Measurements from ENCODE around the gene ADORA2B. TPM values are rescaled to one million over a fixed set of nuclear protein-coding genes. Genes with fewer than 3 reads are reported as not detected.

The ADORA2B gene
- total and polyA plus RNA-seq, 4 donors, result 0.63 to 1.2 (median 0.71) TPM; not detected in 1

DNA sequence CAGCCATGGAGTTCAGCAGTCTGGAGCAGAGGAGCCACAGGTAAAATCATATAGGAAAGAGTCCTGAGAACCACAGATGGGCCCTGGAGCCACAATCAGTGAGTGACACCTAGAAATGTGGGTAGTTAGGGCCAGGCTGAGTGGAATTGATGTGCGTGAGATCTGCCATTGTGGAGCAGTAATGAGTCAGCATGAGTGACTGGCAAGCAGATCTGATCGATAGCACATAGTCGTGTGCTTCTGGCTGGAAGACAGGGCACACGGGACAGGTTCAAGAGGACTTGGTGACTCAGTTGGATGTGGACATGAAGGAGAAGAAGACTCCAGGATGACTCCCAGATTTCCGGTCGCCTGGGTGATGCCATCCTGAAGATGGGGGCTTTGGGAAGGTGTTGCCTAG, 12.3 kb downstream of the ADORA2B start:
- 91 to 94% methylated on average over 6 of the region's 6 CpGs for WGBS, 2 donors
- intact Hi-C loops (cut with DNase I), result no loop called here
- no peaks in the 10 kb centered on the region for H3K27me3 ChIP-seq (ENCODE audit: control insufficient read depth in 1 of 2, insufficient read depth in 2 of 2, low read length in 1 of 2)

DNA sequence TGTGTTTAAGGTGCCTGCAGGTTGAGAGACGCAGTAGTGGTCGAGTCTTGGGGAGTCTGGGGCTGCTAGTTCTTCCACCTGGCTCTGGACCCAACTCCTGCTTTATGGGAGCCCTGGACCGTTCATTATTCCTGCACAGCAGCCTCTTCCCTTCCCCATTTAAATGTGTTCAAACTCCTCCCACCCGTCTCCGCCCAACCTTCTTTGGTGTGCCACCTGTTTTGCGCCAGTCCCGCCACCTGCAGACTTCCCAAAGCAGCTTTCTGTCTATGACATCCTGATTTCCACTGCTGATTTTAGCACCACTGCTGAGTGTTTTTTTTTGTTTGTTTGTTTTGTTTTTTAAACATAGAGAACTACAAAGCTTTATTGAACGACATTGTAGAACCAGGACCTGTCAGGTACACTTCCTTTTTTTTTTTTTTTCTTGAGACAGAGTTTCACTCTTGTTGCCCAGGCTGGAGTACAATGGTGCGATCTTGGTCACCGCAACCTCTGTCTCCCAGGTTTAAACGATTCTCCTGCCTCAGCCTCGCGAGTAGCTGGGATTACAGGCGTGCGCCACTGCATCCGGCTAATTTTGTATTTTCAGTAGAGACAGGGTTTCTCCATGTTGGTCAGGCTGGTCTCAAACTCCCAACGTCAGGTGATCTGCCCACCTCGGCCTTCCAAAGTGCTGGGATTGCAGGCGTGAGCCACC, 12.8 kb downstream of the ADORA2B start:
- Histone ChIP-seq H3K9me3 (ENCODE audit: control insufficient read depth, low read length) (no peaks in the 10 kb centered on the region), H3K27me3 (ENCODE audit: control insufficient read depth in 1 of 2, insufficient read depth in 2 of 2, low read length in 1 of 2) (no peaks in the 10 kb centered on the region), H3K4me1 (ENCODE audit: control insufficient read depth in 1 of 2, insufficient read depth in 2 of 2, low read length in 2 of 2) (no peaks in the 10 kb centered on the region), H3K4me3 (ENCODE audit: low read length in 2 of 2) (no peak overlapping the region), H3K36me3 (ENCODE audit: control insufficient read depth in 1 of 2, insufficient read depth in 2 of 2, low read length in 1 of 2) (no peaks in the 10 kb centered on the region), H3K27ac (ENCODE audit: low read depth in 1 of 2, low read length in 2 of 2) (no peak overlapping the region)
- DNase-seq, result no peak
- WGBS, 2 donors, result 91 to 95% methylated on average over 18 to 19 of the region's 19 CpGs
- no peak for ATAC-seq (ENCODE audit: low FRiP score)
- intact Hi-C loops (cut with DNase I), result no loop called here

More for the DNA sequence above, 12.3 kb downstream of the ADORA2B start:
- H3K36me3 ChIP-seq (ENCODE audit: control insufficient read depth in 1 of 2, insufficient read depth in 2 of 2, low read length in 1 of 2), result no peaks in the 10 kb centered on the region
- H3K9me3 ChIP-seq (ENCODE audit: control insufficient read depth, low read length), result no peaks in the 10 kb centered on the region
- ATAC-seq (ENCODE audit: low FRiP score), result no peak
- DNase-seq, result no peak
- H3K27ac ChIP-seq (ENCODE audit: low read depth in 1 of 2, low read length in 2 of 2), result no peak overlapping the region
- no peaks in the 10 kb centered on the region for H3K4me1 ChIP-seq (ENCODE audit: control insufficient read depth in 1 of 2, insufficient read depth in 2 of 2, low read length in 2 of 2)
- H3K4me3 ChIP-seq (ENCODE audit: low read length in 2 of 2), result no peak overlapping the region

DNA sequence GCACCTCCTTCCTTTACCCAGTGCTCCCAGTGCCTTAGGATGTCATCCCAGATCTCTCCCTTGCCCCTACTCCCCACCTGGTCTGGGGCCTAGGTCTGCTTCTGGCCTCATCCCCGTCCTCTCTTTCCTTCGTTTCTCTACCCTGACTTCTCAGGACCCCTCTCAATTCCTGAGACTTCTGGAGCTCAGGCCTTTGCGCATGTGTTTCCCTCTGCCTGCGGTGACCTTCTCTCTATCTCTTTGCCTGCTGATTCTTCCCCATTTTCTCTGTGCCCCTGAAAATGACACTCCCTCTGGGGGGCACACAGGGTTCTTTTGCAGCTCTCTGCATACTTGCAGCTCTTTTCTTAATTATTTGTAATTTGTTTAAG, 13.5 kb downstream of the ADORA2B start:
- Histone ChIP-seq H3K27ac (ENCODE audit: low read depth in 1 of 2, low read length in 2 of 2) (no peak overlapping the region), H3K36me3 (ENCODE audit: control insufficient read depth in 1 of 2, insufficient read depth in 2 of 2, low read length in 1 of 2) (no peaks in the 10 kb centered on the region), H3K9me3 (ENCODE audit: control insufficient read depth, low read length) (no peaks in the 10 kb centered on the region), H3K27me3 (ENCODE audit: control insufficient read depth in 1 of 2, insufficient read depth in 2 of 2, low read length in 1 of 2) (no peaks in the 10 kb centered on the region), H3K4me1 (ENCODE audit: control insufficient read depth in 1 of 2, insufficient read depth in 2 of 2, low read length in 2 of 2) (no peaks in the 10 kb centered on the region), H3K4me3 (ENCODE audit: low read length in 2 of 2) (no peak overlapping the region)
- ATAC-seq (ENCODE audit: low FRiP score), result no peak
- intact Hi-C loops (cut with DNase I), result no loop called here
- 95 to 96% methylated on average over 4 of the region's 4 CpGs for WGBS, 2 donors
- no peak for DNase-seq

DNA sequence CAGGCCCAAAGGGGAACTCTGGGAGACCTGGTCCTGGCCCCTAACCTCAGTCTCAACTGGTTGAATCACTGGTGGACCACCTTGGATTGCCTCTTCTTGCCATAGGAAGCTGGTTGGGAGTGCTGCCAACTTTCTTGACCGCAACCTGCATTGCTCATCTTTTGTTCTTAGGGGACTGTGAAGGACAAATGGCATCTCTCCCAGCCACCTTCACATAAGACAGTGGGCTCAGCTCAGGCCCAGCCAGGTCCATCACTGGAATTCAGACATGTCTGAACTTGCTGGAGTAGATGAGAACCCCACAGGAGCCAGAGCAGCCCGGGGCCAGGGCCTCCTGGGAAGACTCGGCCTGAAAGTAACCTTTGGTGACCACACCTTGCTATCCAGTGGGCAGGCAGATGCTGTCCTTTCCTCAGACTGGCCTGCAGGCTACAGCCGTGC, 18.8 kb downstream of the ADORA2B start:
- Histone ChIP-seq H3K9me3 (ENCODE audit: control insufficient read depth, low read length) (no peaks in the 10 kb centered on the region), H3K4me1 (ENCODE audit: control insufficient read depth in 1 of 2, insufficient read depth in 2 of 2, low read length in 2 of 2) (no peaks in the 10 kb centered on the region), H3K27me3 (ENCODE audit: control insufficient read depth in 1 of 2, insufficient read depth in 2 of 2, low read length in 1 of 2) (no peaks in the 10 kb centered on the region), H3K36me3 (ENCODE audit: control insufficient read depth in 1 of 2, insufficient read depth in 2 of 2, low read length in 1 of 2) (no peaks in the 10 kb centered on the region), H3K27ac (ENCODE audit: low read depth in 1 of 2, low read length in 2 of 2) (no peak overlapping the region), H3K4me3 (ENCODE audit: low read length in 2 of 2) (no peak overlapping the region)
- no peak for ATAC-seq (ENCODE audit: low FRiP score)
- no peak for DNase-seq
- 92 to 96% methylated on average over 4 of the region's 4 CpGs for WGBS, 2 donors
- intact Hi-C loops (cut with DNase I), result no loop called here

DNA sequence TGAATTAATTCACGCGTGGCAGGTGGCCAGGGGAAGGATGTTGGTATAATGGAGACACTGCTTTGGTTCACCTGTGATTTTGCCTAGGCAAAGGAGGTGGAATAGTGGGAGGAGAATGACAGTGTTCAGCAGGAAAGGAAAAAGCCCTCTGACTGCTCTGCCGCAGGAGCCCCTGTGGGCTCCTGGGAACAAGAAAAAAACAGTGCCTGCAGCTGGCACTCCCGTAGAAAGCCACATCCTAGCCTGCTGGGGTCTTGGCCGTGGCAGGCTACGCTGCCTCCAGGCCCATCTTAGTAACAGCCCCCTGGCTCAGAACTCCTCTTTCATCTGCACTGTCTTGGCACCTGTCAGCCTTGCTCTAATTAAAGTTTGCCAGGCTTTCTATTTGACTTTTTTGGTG, 20.6 kb downstream of the ADORA2B start:
- H3K27ac ChIP-seq (ENCODE audit: low read depth in 1 of 2, low read length in 2 of 2), result no peak overlapping the region
- DNase-seq (no peak), ATAC-seq (ENCODE audit: low FRiP score) (no peak)
- no peaks in the 10 kb centered on the region for H3K27me3 ChIP-seq (ENCODE audit: control insufficient read depth in 1 of 2, insufficient read depth in 2 of 2, low read length in 1 of 2)
- no peaks in the 10 kb centered on the region for H3K9me3 ChIP-seq (ENCODE audit: control insufficient read depth, low read length)
- 81 to 84% methylated on average over 6 of the region's 6 CpGs for WGBS, 2 donors
- H3K4me3 ChIP-seq (ENCODE audit: low read length in 2 of 2), result no peak overlapping the region
- intact Hi-C loops (cut with DNase I), result no loop called here
- H3K4me1 ChIP-seq (ENCODE audit: control insufficient read depth in 1 of 2, insufficient read depth in 2 of 2, low read length in 2 of 2), result no peaks in the 10 kb centered on the region
- H3K36me3 ChIP-seq (ENCODE audit: control insufficient read depth in 1 of 2, insufficient read depth in 2 of 2, low read length in 1 of 2), result no peaks in the 10 kb centered on the region

DNA sequence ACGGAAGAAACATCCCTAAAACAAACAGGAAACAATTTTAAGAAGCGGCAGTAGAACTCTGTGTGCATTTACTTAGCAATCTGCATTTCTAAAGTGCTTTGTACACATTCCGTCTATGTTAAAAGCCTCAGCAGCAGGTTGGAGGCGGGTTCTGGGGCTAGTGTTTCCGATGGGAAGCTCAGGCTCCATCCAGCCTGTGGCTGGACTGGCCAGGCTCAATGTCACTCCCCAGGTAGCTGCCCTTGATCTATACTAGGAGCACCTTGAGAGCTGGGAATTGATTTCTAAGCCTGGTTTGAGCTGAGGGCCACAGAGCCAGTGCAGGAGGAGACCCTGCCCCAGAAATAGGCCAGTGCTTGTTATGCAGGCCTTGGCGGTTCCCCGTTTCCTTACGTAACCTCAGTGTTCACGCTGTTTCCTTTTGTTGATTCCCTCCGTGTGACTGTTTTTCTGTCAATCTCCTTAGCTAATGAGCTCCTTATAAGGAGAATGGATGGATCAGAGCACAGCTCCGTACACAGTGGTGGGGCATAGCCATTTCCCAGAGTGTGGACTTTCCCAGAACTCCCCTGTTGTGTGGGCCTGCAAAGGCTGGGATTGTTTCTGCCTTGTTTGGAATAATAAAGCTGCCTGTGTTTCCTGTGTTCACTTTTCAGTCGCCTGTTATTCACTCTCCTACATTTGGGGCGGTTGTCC, 21.4 kb downstream of the ADORA2B start:
- H3K4me1 ChIP-seq (ENCODE audit: control insufficient read depth in 1 of 2, insufficient read depth in 2 of 2, low read length in 2 of 2), result no peaks in the 10 kb centered on the region
- no peak overlapping the region for H3K4me3 ChIP-seq (ENCODE audit: low read length in 2 of 2)
- DNase-seq (no peak), ATAC-seq (ENCODE audit: low FRiP score) (no peak)
- 81 to 82% methylated on average over 13 of the region's 13 CpGs for WGBS, 2 donors
- H3K36me3 ChIP-seq (ENCODE audit: control insufficient read depth in 1 of 2, insufficient read depth in 2 of 2, low read length in 1 of 2), result no peaks in the 10 kb centered on the region
- H3K27me3 ChIP-seq (ENCODE audit: control insufficient read depth in 1 of 2, insufficient read depth in 2 of 2, low read length in 1 of 2), result no peaks in the 10 kb centered on the region
- no peak overlapping the region for H3K27ac ChIP-seq (ENCODE audit: low read depth in 1 of 2, low read length in 2 of 2)
- intact Hi-C loops (cut with DNase I), result no loop called here
- no peaks in the 10 kb centered on the region for H3K9me3 ChIP-seq (ENCODE audit: control insufficient read depth, low read length)

DNA sequence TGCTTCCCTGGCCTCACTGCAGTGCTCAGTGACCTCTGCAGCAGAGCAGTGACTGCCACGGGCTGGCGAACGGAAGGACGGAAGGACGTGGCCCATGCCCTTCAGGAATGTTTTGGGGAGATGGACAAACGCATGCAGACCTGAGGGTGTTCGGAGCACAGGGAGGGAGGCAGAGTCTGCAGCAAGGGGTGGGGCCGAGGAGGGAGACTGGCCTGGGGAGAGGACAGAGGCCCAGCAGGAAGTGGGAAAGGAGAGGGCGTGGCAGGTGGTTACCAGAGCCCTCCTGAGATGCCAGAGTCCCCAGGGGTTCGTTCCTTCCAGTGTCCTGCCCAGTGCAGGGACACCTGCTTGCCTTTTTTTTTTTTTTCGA, 21.9 kb downstream of the ADORA2B start:
- Histone ChIP-seq H3K4me3 (ENCODE audit: low read length in 2 of 2) (no peak overlapping the region), H3K27me3 (ENCODE audit: control insufficient read depth in 1 of 2, insufficient read depth in 2 of 2, low read length in 1 of 2) (no peaks in the 10 kb centered on the region), H3K36me3 (ENCODE audit: control insufficient read depth in 1 of 2, insufficient read depth in 2 of 2, low read length in 1 of 2) (no peaks in the 10 kb centered on the region), H3K27ac (ENCODE audit: low read depth in 1 of 2, low read length in 2 of 2) (no peak overlapping the region), H3K4me1 (ENCODE audit: control insufficient read depth in 1 of 2, insufficient read depth in 2 of 2, low read length in 2 of 2) (no peaks in the 10 kb centered on the region), H3K9me3 (ENCODE audit: control insufficient read depth, low read length) (no peaks in the 10 kb centered on the region)
- 82 to 84% methylated on average over 11 of the region's 11 CpGs for WGBS, 2 donors
- ATAC-seq (ENCODE audit: low FRiP score), result no peak
- intact Hi-C loops (cut with DNase I), result no loop called here
- DNase-seq, result no peak

DNA sequence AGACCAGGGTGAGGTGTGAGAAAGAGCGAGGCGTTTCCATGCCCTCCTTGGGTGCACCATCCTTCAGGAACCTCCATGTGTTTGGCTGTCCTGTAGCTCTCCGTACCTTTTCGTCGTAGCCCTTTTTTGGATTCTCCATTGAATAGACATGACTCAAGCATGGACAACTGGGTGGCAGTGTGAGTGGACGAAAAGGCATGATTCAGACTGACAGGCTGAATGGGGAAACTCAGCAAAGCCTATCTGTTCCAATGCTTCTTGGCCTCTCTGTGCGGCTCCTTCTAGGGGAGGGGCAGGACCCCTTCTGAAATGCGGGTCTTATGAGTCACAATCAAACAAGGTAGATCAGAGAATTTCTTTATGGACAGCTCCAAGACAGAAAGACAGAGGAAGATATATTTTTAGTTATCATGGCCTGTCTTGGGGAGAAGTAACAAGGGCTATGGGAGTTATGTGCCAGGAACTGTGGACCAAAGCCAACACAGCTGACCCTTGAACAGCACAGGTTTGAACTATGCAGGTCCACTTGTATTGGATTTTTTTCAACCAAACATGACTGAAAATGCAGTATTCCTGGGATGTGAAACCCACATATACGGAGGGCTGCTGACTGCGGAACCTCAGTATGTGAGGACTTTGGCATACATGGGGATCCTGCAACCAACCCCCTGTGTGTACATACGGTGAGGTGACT, 22.9 kb downstream of the ADORA2B start:
- DNase-seq, result no peak
- ATAC-seq (ENCODE audit: low FRiP score), result no peak
- Histone ChIP-seq H3K36me3 (ENCODE audit: control insufficient read depth in 1 of 2, insufficient read depth in 2 of 2, low read length in 1 of 2) (no peaks in the 10 kb centered on the region), H3K27ac (ENCODE audit: low read depth in 1 of 2, low read length in 2 of 2) (no peak overlapping the region), H3K4me3 (ENCODE audit: low read length in 2 of 2) (no peak overlapping the region), H3K9me3 (ENCODE audit: control insufficient read depth, low read length) (no peaks in the 10 kb centered on the region), H3K27me3 (ENCODE audit: control insufficient read depth in 1 of 2, insufficient read depth in 2 of 2, low read length in 1 of 2) (no peaks in the 10 kb centered on the region), H3K4me1 (ENCODE audit: control insufficient read depth in 1 of 2, insufficient read depth in 2 of 2, low read length in 2 of 2) (no peaks in the 10 kb centered on the region)
- intact Hi-C loops (cut with DNase I), result no loop called here
- WGBS, 2 donors, result 87 to 93% methylated on average over 11 of the region's 11 CpGs

DNA sequence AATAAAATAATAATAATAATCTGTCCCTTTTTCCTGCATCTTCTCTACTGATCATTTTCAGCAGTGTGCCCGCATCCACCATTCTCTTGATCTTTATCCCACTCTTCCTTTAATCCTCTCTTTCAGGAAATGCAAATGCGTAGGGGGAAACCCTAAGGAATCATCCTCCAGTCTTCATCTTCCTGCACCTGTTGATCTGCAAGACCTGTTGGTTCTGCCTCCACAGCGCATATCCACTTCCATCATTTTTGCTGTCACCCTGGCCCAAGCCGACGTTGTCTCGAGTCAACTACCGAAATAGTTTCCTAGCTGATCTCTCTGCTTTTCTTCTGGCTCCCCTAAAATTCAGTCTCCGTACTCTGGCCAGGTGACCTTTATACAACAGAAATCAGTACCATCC, 24.5 kb downstream of the ADORA2B start:
- Histone ChIP-seq H3K36me3 (ENCODE audit: control insufficient read depth in 1 of 2, insufficient read depth in 2 of 2, low read length in 1 of 2) (no peaks in the 10 kb centered on the region), H3K27me3 (ENCODE audit: control insufficient read depth in 1 of 2, insufficient read depth in 2 of 2, low read length in 1 of 2) (no peaks in the 10 kb centered on the region), H3K4me1 (ENCODE audit: control insufficient read depth in 1 of 2, insufficient read depth in 2 of 2, low read length in 2 of 2) (no peaks in the 10 kb centered on the region), H3K27ac (ENCODE audit: low read depth in 1 of 2, low read length in 2 of 2) (no peak overlapping the region), H3K4me3 (ENCODE audit: low read length in 2 of 2) (no peak overlapping the region), H3K9me3 (ENCODE audit: control insufficient read depth, low read length) (no peaks in the 10 kb centered on the region)
- DNase-seq (no peak), ATAC-seq (ENCODE audit: low FRiP score) (no peak)
- 96 to 97% methylated on average over 8 of the region's 8 CpGs for WGBS, 2 donors
- intact Hi-C loops (cut with DNase I), result no loop called here

All from aorta (tissue), 5 donors.